A673 (cell line): ENCODE measurements around the gene HMCN1. TPM values are rescaled to one million over a fixed set of nuclear protein-coding genes. Genes with fewer than 3 reads are reported as not detected.

Experiments used
- BruUV-seq: library from RNA; stranded (reverse); fragments of 400-500 nt; replicated peaks from 2 replicates; lab custom pipeline; 2021; lab: Mats Ljungman, UMichigan
- CTCF ChIA-PET: fragments of 300-600 bp; sonication (Branson Sonifier 250); formaldehyde crosslinking; loops from one replicate; lab custom pipeline; 2022; ENCODE audit warnings: antibody characterized with exemption; lab: Charles Lee
- POLR2A ChIA-PET: fragments of 300-600 bp; sonication (Branson Sonifier 250); formaldehyde crosslinking; loops from one replicate; lab custom pipeline; 2022; ENCODE audit warnings: antibody characterized with exemption; ENCODE audit not compliant: low non-redundant PET; lab: Charles Lee
- DNase-seq: peaks from one replicate; pipeline ENCODE4 v3.0.0-alpha.2; 2015; ENCODE audit warnings: low spot score
- H3K27ac ChIP-seq: fragments of 200-600 bp; sonication (generic); 2 replicates; pipeline ENCODE4 v1.5.1; 2016; ENCODE audit warnings: mixed run types, low read depth, mild to moderate bottlenecking, mixed read lengths, antibody characterized with exemption, low read length; ENCODE audit not compliant: poor library complexity, severe bottlenecking
- H3K27me3 ChIP-seq: fragments of 200-600 bp; sonication (generic); replicated peaks from 2 replicates; pipeline ENCODE4 v1.6.1; 2017; ENCODE audit warnings: mixed run types, low read depth, mild to moderate bottlenecking, mixed read lengths, antibody characterized with exemption, low read length; ENCODE audit not compliant: insufficient read depth, poor library complexity
- H3K36me3 ChIP-seq: fragments of 200-600 bp; sonication (generic); 2 replicates; pipeline ENCODE4 v1.6.1; 2016; ENCODE audit warnings: mixed run types, mild to moderate bottlenecking, mixed read lengths, antibody characterized with exemption, low read length; ENCODE audit not compliant: insufficient read depth, poor library complexity, severe bottlenecking
- H3K4me1 ChIP-seq: fragments of 200-600 bp; sonication (generic); 2 replicates; pipeline ENCODE4 v1.6.1; 2017; ENCODE audit warnings: mixed run types, mild to moderate bottlenecking, mixed read lengths, antibody characterized with exemption, low read length; ENCODE audit not compliant: insufficient read depth, poor library complexity, severe bottlenecking
- H3K4me3 ChIP-seq: fragments of 200-600 bp; sonication (generic); 2 replicates; pipeline ENCODE4 v1.5.1; 2016; ENCODE audit warnings: low read depth, mixed run types, mild to moderate bottlenecking, mixed read lengths, low read length; ENCODE audit not compliant: poor library complexity, severe bottlenecking
- H3K9me3 ChIP-seq: fragments of 200-600 bp; sonication (generic); 2 replicates; pipeline ENCODE4 v1.6.1; 2016; ENCODE audit warnings: mixed run types, low read depth, mild to moderate bottlenecking, mixed read lengths, antibody characterized with exemption, low read length; ENCODE audit not compliant: poor library complexity, severe bottlenecking
- EZH2 ChIP-seq: fragments of 200-600 bp; sonication (generic); IDR thresholded peaks from 2 replicates; pipeline ENCODE4 v1.6.1; 2017; ENCODE audit warnings: borderline replicate concordance, low read depth, mild to moderate bottlenecking, mixed read lengths, antibody characterized with exemption, low read length; ENCODE audit not compliant: poor library complexity, severe bottlenecking
- intact Hi-C: fragments of 100-400 bp; cut with micrococcal nuclease; formaldehyde crosslinking; loops from one replicate; pipeline ENCODE4 v1.10.0; 2022; ENCODE audit not compliant: unreplicated experiment
- total RNA-seq: library from RNA; stranded (reverse); gene quantifications from 2 replicates; pipeline ENCODE4 v1.2.3, GENCODE V29; 2021
- TF ChIP-seq, protein P1 (sequence below): fragments of 300-800, 200-600 bp; sonication (generic); conservative IDR thresholded peaks from 2 replicates; pipeline ENCODE4 v1.5.1; 2017; ENCODE audit warnings: low read depth, mild to moderate bottlenecking, antibody characterized with exemption, low read length, moderate library complexity, mixed read lengths

HMCN1 gene
- total RNA-seq, 1 experiment from 2014 or later, result 134 TPM

DNA sequence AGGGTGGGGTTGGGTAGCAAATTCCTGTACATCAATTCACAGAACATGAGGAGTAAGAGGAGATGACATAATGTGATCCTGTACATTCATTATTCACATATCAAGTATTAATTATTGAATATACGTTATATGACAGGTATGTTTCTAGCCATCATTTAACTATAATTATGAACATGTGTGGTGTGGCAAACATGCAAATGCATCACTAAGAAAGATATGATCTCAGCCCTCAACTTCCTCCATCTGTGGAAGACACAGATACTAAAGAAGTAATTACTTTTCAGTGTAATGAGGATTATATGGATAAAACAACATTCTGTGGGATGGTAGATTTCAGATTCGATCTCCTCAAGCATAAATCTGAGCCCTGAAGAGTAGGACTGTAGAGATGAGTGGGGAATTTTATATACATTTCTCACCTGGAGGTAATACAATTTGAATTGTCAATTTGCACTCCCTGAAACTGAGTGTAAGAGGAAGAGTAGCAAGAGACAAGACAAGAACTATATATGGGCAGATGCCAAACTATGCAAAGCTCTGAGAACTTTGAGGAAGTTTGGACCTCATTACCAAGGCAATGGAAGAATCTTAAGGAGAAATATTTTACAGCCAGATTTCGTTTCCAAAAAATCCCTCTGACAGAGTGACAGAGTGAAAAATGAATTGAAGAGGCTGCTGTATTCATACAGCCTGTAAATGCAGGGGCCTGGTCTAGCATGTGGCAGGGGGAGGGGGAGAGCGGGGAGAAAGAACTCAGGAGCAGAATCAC, 365.3 kb downstream of the HMCN1 start:
- no TSS peak for BruUV-seq
- intact Hi-C loops, result no loop called here
- CTCF ChIA-PET, result no interaction called here

DNA sequence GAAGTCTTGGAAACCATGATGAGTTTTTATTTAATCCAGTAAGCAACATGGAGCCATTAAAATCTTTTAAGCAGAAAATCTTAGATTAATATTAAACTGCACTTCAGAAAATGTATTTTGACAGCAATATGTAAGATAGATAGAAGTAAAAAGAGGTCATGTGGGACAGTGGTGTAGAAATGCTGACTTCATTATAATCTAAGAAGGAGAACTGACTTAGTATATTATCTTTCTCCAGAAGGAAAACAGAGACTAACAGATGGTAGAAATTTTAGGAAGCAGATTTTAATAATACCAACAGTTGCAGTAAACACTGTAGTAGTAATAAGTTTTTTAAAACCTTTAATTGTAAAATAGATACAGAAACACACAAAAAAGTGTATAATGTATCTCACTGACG, 367.9 kb downstream of the HMCN1 start:
- Histone ChIP-seq H3K27ac (no peak overlapping the region), H3K4me3 (no peak overlapping the region), H3K9me3 (no peaks in the 10 kb centered on the region), H3K4me1 (no peaks in the 10 kb centered on the region), H3K36me3 (peaks cover 66% of the 10 kb centered on the region), H3K27me3 (no peaks in the 10 kb centered on the region)
- intact Hi-C loops, result no loop called here
- TF ChIP-seq, protein P1, sequence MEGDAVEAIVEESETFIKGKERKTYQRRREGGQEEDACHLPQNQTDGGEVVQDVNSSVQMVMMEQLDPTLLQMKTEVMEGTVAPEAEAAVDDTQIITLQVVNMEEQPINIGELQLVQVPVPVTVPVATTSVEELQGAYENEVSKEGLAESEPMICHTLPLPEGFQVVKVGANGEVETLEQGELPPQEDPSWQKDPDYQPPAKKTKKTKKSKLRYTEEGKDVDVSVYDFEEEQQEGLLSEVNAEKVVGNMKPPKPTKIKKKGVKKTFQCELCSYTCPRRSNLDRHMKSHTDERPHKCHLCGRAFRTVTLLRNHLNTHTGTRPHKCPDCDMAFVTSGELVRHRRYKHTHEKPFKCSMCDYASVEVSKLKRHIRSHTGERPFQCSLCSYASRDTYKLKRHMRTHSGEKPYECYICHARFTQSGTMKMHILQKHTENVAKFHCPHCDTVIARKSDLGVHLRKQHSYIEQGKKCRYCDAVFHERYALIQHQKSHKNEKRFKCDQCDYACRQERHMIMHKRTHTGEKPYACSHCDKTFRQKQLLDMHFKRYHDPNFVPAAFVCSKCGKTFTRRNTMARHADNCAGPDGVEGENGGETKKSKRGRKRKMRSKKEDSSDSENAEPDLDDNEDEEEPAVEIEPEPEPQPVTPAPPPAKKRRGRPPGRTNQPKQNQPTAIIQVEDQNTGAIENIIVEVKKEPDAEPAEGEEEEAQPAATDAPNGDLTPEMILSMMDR, result no peak
- no peak for TF ChIP-seq EZH2
- BruUV-seq, result no TSS peak
- ChIA-PET CTCF (no interaction called here), POLR2A (no interaction called here)
- DNase-seq, result no peak

More for the DNA sequence above, 365.3 kb downstream of the HMCN1 start:
- no peak overlapping the region for H3K27ac ChIP-seq
- no peak overlapping the region for H3K4me3 ChIP-seq
- no peaks in the 10 kb centered on the region for H3K9me3 ChIP-seq
- no peak for DNase-seq
- H3K36me3 ChIP-seq, result peaks cover 72% of the 10 kb centered on the region
- POLR2A ChIA-PET, result no interaction called here
- H3K27me3 ChIP-seq, result no peaks in the 10 kb centered on the region
- TF ChIP-seq, protein P1, result no peak
- no peak for TF ChIP-seq EZH2
- peaks cover 11% of the 10 kb centered on the region for H3K4me1 ChIP-seq

DNA sequence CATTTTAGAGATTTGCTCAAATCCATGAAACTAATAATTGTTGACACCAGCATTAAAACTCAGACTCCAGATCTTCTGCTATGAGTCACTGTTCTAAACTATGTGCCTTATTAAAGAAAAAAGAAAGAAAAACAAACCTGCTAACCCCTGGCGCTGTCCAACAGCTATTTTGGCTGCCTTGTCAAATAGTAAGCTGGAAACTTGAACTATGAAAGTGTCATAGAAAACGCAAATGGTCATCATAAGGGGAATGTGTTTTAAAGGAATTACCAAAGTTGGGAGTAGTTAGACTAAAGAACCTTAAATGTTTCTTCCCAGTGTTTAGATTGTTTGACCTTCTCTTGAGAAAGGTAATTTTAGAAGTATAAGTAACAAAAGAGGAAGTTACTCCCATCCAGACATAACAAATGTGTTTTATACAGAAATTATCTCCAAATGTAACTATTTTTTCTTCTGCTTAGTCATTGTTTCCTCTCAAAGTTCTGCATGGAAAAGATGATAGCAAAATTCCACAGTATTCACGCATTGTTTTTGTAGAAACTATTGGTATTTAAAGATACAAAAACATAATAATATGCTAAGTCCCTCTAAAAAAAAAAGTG, 368.5 kb downstream of the HMCN1 start:
- Histone ChIP-seq H3K4me1 (no peaks in the 10 kb centered on the region), H3K27me3 (no peaks in the 10 kb centered on the region), H3K9me3 (no peaks in the 10 kb centered on the region), H3K27ac (no peak overlapping the region), H3K36me3 (peaks cover 66% of the 10 kb centered on the region), H3K4me3 (no peak overlapping the region)
- DNase-seq, result peak; percentile 22
- ChIA-PET CTCF (no interaction called here), POLR2A (no interaction called here)
- no TSS peak for BruUV-seq
- intact Hi-C loops, result no loop called here
- no peak for TF ChIP-seq EZH2
- TF ChIP-seq, protein P1, result no peak
